Measurements from ENCODE around the gene ABCA3. TPM values are rescaled to one million over a fixed set of nuclear protein-coding genes. Genes with fewer than 3 reads are reported as not detected.

ABCA3 gene
- total and polyA plus RNA-seq, 2 experiments from 2014 or later = 3.0 to 4.1 TPM

DNA sequence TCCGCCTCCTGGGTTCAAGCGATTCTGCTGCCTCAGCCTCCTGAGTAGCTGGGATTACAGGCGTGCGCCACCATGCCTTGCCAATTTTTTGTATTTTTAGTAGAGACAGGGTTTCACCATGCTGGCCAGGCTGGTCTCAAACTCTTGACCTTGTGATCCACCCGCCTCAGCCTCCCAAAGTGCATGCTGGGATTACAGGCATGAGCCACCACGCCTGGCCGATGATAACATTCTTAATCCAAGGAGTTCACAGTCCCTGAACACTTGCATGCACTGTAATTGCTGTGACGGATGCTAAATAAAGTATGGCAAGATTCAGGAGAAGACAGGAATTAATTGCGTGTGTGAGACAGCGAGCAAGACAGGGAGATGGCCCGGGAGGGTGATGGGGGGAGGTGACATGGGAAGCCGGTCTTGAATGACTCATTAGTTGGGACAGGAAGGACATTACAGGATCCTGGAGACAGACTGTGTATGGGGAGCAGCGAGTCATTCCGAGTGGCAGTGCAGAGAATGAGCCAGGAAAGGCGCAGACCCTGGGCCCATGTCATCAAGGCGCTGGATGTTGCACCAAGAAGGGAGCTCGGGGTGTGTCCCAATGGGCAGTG is 6.7 kb downstream of the ABCA3 start:
- no peak overlapping the region for H3K4me2 ChIP-seq
- H3K79me2 ChIP-seq (replicated peaks; ENCODE audit: insufficient read depth) = no peaks in the 10 kb centered on the region
- no peak overlapping the region for H3K4me3 ChIP-seq
- Mint-ChIP-seq H3K27ac (no peak overlapping the region), H3K36me3 (ENCODE audit: low read depth) (no peaks in the 10 kb centered on the region), H3K4me1 (no peaks in the 10 kb centered on the region; the same call in 2 of the 3 replicates), H3K27me3 (ENCODE audit: insufficient read depth, low read depth, poor library complexity) (peaks cover 21% of the 10 kb centered on the region), H3K9me3 (peaks cover under 1% of the 10 kb centered on the region; the same call in 2 of the 3 replicates), H3K4me3 (no peak overlapping the region; the same call in 2 of the 3 replicates)
- peaks cover 14% of the 10 kb centered on the region for H3K27me3 ChIP-seq (ENCODE audit: insufficient read depth)
- no peaks in the 10 kb centered on the region for H3K36me3 ChIP-seq (ENCODE audit: insufficient read depth)
- H2AFZ ChIP-seq = no peak overlapping the region
- no peaks in the 10 kb centered on the region for H3K4me1 ChIP-seq (ENCODE audit: insufficient read depth)
- DNase-seq (ENCODE audit: low spot score) (no peak), ATAC-seq (no peak)
- H3K9me2 ChIP-seq (ENCODE audit: insufficient read depth) = no peaks in the 10 kb centered on the region
- 0 out of 2 replicates have a peak, but pooled peaks cover 1% of the 10 kb centered on the region for H3F3A ChIP-seq (replicated peaks; ENCODE audit: low read depth)
- TF ChIP-seq ZNF331 (CRISPR knock-in tag; IDR thresholded peaks at IDR 0.05; ENCODE audit: low read depth) = no peak
- no peak for TF ChIP-seq CREB1 (CRISPR knock-in tag; IDR thresholded peaks at IDR 0.05; ENCODE audit: low read depth)
- TF ChIP-seq STAT1 (IDR thresholded peaks at IDR 0.05; ENCODE audit: unreplicated experiment) = no peak
- TF ChIP-seq CTCF (conservative IDR thresholded peaks at IDR 0.05; ENCODE audit: low read depth in 2 of 2) = no peak
- no peak for TF ChIP-seq NANOG (IDR thresholded peaks at IDR 0.05; ENCODE audit: borderline replicate concordance)
- TF ChIP-seq EZH2phosphoT487 (IDR thresholded peaks at IDR 0.05; ENCODE audit: unreplicated experiment) = no peak
- no peak for TF ChIP-seq ZNF462 (CRISPR knock-in tag; IDR thresholded peaks at IDR 0.05)
- no peak for TF ChIP-seq ZNF114 (CRISPR knock-in tag; IDR thresholded peaks at IDR 0.05)
- TF ChIP-seq, protein P1, sequence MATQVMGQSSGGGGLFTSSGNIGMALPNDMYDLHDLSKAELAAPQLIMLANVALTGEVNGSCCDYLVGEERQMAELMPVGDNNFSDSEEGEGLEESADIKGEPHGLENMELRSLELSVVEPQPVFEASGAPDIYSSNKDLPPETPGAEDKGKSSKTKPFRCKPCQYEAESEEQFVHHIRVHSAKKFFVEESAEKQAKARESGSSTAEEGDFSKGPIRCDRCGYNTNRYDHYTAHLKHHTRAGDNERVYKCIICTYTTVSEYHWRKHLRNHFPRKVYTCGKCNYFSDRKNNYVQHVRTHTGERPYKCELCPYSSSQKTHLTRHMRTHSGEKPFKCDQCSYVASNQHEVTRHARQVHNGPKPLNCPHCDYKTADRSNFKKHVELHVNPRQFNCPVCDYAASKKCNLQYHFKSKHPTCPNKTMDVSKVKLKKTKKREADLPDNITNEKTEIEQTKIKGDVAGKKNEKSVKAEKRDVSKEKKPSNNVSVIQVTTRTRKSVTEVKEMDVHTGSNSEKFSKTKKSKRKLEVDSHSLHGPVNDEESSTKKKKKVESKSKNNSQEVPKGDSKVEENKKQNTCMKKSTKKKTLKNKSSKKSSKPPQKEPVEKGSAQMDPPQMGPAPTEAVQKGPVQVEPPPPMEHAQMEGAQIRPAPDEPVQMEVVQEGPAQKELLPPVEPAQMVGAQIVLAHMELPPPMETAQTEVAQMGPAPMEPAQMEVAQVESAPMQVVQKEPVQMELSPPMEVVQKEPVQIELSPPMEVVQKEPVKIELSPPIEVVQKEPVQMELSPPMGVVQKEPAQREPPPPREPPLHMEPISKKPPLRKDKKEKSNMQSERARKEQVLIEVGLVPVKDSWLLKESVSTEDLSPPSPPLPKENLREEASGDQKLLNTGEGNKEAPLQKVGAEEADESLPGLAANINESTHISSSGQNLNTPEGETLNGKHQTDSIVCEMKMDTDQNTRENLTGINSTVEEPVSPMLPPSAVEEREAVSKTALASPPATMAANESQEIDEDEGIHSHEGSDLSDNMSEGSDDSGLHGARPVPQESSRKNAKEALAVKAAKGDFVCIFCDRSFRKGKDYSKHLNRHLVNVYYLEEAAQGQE (IDR thresholded peaks at IDR 0.05; ENCODE audit: unreplicated experiment) = no peak
- TF ChIP-seq, protein P2, sequence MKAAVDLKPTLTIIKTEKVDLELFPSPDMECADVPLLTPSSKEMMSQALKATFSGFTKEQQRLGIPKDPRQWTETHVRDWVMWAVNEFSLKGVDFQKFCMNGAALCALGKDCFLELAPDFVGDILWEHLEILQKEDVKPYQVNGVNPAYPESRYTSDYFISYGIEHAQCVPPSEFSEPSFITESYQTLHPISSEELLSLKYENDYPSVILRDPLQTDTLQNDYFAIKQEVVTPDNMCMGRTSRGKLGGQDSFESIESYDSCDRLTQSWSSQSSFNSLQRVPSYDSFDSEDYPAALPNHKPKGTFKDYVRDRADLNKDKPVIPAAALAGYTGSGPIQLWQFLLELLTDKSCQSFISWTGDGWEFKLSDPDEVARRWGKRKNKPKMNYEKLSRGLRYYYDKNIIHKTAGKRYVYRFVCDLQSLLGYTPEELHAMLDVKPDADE (IDR thresholded peaks at IDR 0.05) = no peak
- no peak for TF ChIP-seq JUNB (IDR thresholded peaks at IDR 0.05; ENCODE audit: unreplicated experiment)
- no peak for TF ChIP-seq POLR2AphosphoS5 (IDR thresholded peaks at IDR 0.05; ENCODE audit: low read depth)
- no peak for TF ChIP-seq EZH2 (IDR thresholded peaks at IDR 0.05; ENCODE audit: low read depth, unreplicated experiment)
- no peaks in the 10 kb centered on the region; the same call in 1 of the 2 replicates for H4K20me1 ChIP-seq (replicated peaks; ENCODE audit: insufficient read depth)
- H3K27ac ChIP-seq (ENCODE audit: low read depth) = no peak overlapping the region
